K562 (cell line): ENCODE results near the gene B3GALT6. TPM values are rescaled to one million over a fixed set of nuclear protein-coding genes. Genes with fewer than 3 reads are reported as not detected.

Source experiments
- DMBX1 ChIP-seq: fragments of 250-450 bp; sonication (Bioruptor Pico); IDR thresholded peaks from 2 replicates; pipeline ENCODE4 v1.8.0; 2022; ENCODE audit warnings: inconsistent platforms, mild to moderate bottlenecking, moderate library complexity, borderline replicate concordance
- EP300 ChIP-seq: IDR thresholded peaks from 2 replicates; pipeline ENCODE4 v1.6.1; 2012; ENCODE audit warnings: low read length, improper control_type of control experiment
- KDM4B ChIP-seq, 2 experiments: fragments of 450-650 bp in 1 of 2; sonication (generic) in 1 of 2; IDR thresholded peaks; 2 replicates each; pipeline ENCODE4 v1.6.1; 2016 to 2017; ENCODE audit warnings: borderline replicate concordance in 2 of 2, antibody characterized with exemption in 1 of 2, low read depth in 1 of 2, mild to moderate bottlenecking in 1 of 2
- LCOR ChIP-seq: sonication (generic); formaldehyde crosslinking; IDR thresholded peaks from 2 replicates; pipeline ENCODE4 v1.8.0; 2022; ENCODE audit warnings: mild to moderate bottlenecking, missing genetic modification reagents
- MYC ChIP-seq, 2 experiments: fragments of 250-450 bp in 1 of 2; sonication (Bioruptor Pico) in 1 of 2; IDR thresholded peaks; 2 replicates each; pipeline versions ENCODE4 v1.5.1 to v1.6.1; 2012 to 2021; ENCODE audit warnings: low read depth in 2 of 2, borderline replicate concordance in 1 of 2, improper control_type of control experiment in 1 of 2, low read length in 1 of 2, mild to moderate bottlenecking in 1 of 2, moderate library complexity in 1 of 2
- POLR3G ChIP-seq: IDR thresholded peaks from 2 replicates; pipeline ENCODE4 v1.6.1; 2011; ENCODE audit not compliant: insufficient read length, insufficient replicate concordance; ENCODE audit errors: extremely low read depth
- SLC30A9 ChIP-seq: fragments of 250-450 bp; sonication (Bioruptor Pico); IDR thresholded peaks from 2 replicates; pipeline ENCODE4 v1.8.0; 2022; ENCODE audit warnings: mild to moderate bottlenecking, moderate library complexity
- polyA plus RNA-seq, 8 experiments: library from polyadenylated mRNA; depleted of rRNA in 4 of 8; stranded (reverse) in 5 of 8; unstranded in 3 of 8; fragments of >200 nt; fragmentation: Nextera tagmentation in 2 of 8; fragmentation: Illumina TruSeq in 1 of 8; extraction: Ambion mirVana in 2 of 8; extraction: Trizol in 1 of 8; gene quantifications; 2 replicates each; pipeline versions ENCODE4 v1.2.1 to v1.2.3, GENCODE V29; 2011 to 2014; ENCODE audit warnings: inconsistent platforms in 1 of 8, missing spikeins in 1 of 8
- total RNA-seq, 7 experiments: library from RNA; depleted of rRNA in 6 of 7; stranded (reverse); fragments of >200 nt in 6 of 7; fragmentation: Illumina TruSeq in 2 of 7; extraction: Trizol in 2 of 7; gene quantifications; 2 replicates each; pipeline versions ENCODE4 v1.2.1 to v1.2.3, GENCODE V29; 2011 to 2021; ENCODE audit warnings: low replicate concordance in 1 of 7
- TF ChIP-seq, protein P1 (sequence below): sonication (generic); formaldehyde crosslinking; IDR thresholded peaks from 2 replicates; pipeline ENCODE4 v1.8.0; 2023; ENCODE audit warnings: mild to moderate bottlenecking, missing genetic modification reagents

B3GALT6 gene
- total and polyA plus RNA-seq, 9 of the 15 experiments (the other 6 are each of a cell fraction or from before 2014, with no cell fraction given), result 0.68 to 29.8 (median 9.9) TPM

DNA sequence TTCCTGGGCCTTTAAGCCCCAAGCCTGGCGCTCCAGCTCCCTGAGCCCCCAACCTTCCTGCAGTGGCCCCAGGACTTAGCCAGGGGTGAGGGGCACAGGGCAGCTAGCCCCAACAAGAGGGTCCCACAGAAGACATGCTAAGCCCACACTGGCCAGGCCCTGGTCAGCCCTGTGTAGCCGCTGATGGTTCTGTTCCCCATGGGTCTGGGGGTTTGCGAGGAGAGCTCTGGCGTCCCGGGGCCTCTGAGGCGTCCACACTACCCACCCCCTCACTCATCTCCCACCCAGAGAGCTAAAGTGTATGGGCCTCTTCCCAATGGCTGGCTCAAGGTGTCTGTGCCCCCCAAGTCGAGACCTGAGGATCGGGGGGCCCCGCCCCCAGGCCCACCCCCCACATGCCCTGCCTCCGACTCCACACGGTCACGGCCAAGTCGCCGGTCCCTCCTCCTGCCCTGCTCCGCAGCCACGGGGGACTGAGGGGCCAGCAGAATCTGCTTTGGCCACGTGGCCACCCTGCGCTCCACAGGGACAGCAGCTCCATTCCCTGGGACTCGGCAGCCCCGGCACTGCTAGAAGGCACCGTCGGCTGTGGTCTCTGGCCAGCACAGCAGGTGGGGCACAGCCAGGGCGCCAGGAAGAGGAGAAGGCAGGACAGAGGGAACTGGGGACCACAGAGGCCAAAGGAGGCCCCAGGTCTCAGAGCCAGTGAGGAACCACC, 33.5 kb upstream of the B3GALT6 start (continued):
- no peak for TF ChIP-seq DMBX1 (CRISPR knock-in tag)
- TF ChIP-seq SLC30A9, result no peak
- TF ChIP-seq MYC (IDR thresholded peaks at IDR 0.05; ENCODE audit: low read depth, low read length), result no peak
- TF ChIP-seq MYC (CRISPR knock-in tag; IDR thresholded peaks at IDR 0.05; ENCODE audit: borderline replicate concordance, low read depth), result no peak
- no peak for TF ChIP-seq POLR3G
- no peak for TF ChIP-seq KDM4B (IDR thresholded peaks at IDR 0.05; ENCODE audit: borderline replicate concordance in 2 of 2, low read depth in 1 of 2)
- TF ChIP-seq LCOR (CRISPR knock-in tag), result no peak
- TF ChIP-seq, protein P1, sequence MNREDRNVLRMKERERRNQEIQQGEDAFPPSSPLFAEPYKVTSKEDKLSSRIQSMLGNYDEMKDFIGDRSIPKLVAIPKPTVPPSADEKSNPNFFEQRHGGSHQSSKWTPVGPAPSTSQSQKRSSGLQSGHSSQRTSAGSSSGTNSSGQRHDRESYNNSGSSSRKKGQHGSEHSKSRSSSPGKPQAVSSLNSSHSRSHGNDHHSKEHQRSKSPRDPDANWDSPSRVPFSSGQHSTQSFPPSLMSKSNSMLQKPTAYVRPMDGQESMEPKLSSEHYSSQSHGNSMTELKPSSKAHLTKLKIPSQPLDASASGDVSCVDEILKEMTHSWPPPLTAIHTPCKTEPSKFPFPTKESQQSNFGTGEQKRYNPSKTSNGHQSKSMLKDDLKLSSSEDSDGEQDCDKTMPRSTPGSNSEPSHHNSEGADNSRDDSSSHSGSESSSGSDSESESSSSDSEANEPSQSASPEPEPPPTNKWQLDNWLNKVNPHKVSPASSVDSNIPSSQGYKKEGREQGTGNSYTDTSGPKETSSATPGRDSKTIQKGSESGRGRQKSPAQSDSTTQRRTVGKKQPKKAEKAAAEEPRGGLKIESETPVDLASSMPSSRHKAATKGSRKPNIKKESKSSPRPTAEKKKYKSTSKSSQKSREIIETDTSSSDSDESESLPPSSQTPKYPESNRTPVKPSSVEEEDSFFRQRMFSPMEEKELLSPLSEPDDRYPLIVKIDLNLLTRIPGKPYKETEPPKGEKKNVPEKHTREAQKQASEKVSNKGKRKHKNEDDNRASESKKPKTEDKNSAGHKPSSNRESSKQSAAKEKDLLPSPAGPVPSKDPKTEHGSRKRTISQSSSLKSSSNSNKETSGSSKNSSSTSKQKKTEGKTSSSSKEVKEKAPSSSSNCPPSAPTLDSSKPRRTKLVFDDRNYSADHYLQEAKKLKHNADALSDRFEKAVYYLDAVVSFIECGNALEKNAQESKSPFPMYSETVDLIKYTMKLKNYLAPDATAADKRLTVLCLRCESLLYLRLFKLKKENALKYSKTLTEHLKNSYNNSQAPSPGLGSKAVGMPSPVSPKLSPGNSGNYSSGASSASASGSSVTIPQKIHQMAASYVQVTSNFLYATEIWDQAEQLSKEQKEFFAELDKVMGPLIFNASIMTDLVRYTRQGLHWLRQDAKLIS (CRISPR knock-in tag), result no peak
- no peak for TF ChIP-seq EP300
